Endothelial cell (in vitro differentiated cells): ENCODE measurements around the gene LZTR1. TPM values are rescaled to one million over a fixed set of nuclear protein-coding genes. Genes with fewer than 3 reads are reported as not detected.

ENCODE experiments used
- DNase-seq: peaks from one replicate; pipeline ENCODE4 v3.0.0; 2021; ENCODE audit warnings: low spot score
- H3K27ac Mint-ChIP-seq: one replicate; pipeline ENCODE4 v1.8.0; 2021; ENCODE audit warnings: mixed read lengths, inconsistent platforms; ENCODE audit not compliant: unreplicated experiment
- H3K27me3 Mint-ChIP-seq: one replicate; pipeline ENCODE4 v1.8.0; 2021; ENCODE audit warnings: mild to moderate bottlenecking, moderate library complexity, mixed read lengths, inconsistent platforms; ENCODE audit not compliant: unreplicated experiment
- H3K36me3 Mint-ChIP-seq: one replicate; pipeline ENCODE4 v1.8.0; 2021; ENCODE audit warnings: mild to moderate bottlenecking, low read depth, mixed read lengths, inconsistent platforms; ENCODE audit not compliant: unreplicated experiment
- H3K4me1 Mint-ChIP-seq: one replicate; pipeline ENCODE4 v1.8.0; 2021; ENCODE audit warnings: mild to moderate bottlenecking, mixed read lengths, inconsistent platforms; ENCODE audit not compliant: unreplicated experiment
- H3K4me3 Mint-ChIP-seq: one replicate; pipeline ENCODE4 v1.8.0; 2021; ENCODE audit warnings: mild to moderate bottlenecking, mixed read lengths, inconsistent platforms; ENCODE audit not compliant: unreplicated experiment
- H3K9me3 Mint-ChIP-seq: one replicate; pipeline ENCODE4 v1.8.0; 2021; ENCODE audit warnings: mixed read lengths, inconsistent platforms; ENCODE audit not compliant: unreplicated experiment
- total RNA-seq: library from RNA; stranded (reverse); fragmentation: NEBNext Ultra II Directional; extraction: Animal tissue kit (Norgen Biotek cat#: 25700); gene quantifications from one replicate; pipeline ENCODE4 v1.2.1, GENCODE V29; 2021; ENCODE audit not compliant: unreplicated experiment
- TF ChIP-seq, protein P1 (sequence below): fragments of 200-600 bp; sonication (generic); IDR thresholded peaks from one replicate; pipeline ENCODE4 v1.5.0; 2021; ENCODE audit warnings: antibody characterized with exemption; ENCODE audit not compliant: unreplicated experiment

LZTR1 gene
- total RNA-seq, 1 donor from 2014 or later: 113 TPM

DNA sequence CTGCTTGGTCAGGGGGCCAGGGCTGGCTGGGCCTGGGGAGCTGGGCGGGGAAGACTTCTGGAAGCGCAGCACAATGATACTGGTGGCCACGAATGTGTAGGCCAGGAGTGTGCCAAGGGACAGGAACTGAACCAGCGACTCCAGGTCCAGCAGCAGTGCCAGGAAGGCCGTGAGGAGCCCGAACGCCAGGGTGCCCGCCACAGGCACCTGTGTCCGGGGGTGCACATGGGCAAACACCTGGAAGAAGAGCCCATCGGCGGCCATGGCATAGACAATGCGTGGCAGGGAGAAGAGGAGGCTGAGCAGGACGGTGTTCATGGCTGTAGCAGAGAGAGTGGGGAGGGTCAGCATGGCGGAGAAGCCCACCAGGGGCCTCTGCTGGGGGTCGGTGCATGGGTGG lies 47.9 kb downstream of the LZTR1 start:
- Mint-ChIP-seq H3K9me3 (no peaks in the 10 kb centered on the region), H3K27me3 (peaks cover 11% of the 10 kb centered on the region), H3K4me1 (peaks cover 3% of the 10 kb centered on the region), H3K4me3 (no peak overlapping the region), H3K27ac (no peak overlapping the region), H3K36me3 (no peaks in the 10 kb centered on the region)
- TF ChIP-seq, protein P1, sequence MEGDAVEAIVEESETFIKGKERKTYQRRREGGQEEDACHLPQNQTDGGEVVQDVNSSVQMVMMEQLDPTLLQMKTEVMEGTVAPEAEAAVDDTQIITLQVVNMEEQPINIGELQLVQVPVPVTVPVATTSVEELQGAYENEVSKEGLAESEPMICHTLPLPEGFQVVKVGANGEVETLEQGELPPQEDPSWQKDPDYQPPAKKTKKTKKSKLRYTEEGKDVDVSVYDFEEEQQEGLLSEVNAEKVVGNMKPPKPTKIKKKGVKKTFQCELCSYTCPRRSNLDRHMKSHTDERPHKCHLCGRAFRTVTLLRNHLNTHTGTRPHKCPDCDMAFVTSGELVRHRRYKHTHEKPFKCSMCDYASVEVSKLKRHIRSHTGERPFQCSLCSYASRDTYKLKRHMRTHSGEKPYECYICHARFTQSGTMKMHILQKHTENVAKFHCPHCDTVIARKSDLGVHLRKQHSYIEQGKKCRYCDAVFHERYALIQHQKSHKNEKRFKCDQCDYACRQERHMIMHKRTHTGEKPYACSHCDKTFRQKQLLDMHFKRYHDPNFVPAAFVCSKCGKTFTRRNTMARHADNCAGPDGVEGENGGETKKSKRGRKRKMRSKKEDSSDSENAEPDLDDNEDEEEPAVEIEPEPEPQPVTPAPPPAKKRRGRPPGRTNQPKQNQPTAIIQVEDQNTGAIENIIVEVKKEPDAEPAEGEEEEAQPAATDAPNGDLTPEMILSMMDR: no peak
- no peak for DNase-seq

DNA sequence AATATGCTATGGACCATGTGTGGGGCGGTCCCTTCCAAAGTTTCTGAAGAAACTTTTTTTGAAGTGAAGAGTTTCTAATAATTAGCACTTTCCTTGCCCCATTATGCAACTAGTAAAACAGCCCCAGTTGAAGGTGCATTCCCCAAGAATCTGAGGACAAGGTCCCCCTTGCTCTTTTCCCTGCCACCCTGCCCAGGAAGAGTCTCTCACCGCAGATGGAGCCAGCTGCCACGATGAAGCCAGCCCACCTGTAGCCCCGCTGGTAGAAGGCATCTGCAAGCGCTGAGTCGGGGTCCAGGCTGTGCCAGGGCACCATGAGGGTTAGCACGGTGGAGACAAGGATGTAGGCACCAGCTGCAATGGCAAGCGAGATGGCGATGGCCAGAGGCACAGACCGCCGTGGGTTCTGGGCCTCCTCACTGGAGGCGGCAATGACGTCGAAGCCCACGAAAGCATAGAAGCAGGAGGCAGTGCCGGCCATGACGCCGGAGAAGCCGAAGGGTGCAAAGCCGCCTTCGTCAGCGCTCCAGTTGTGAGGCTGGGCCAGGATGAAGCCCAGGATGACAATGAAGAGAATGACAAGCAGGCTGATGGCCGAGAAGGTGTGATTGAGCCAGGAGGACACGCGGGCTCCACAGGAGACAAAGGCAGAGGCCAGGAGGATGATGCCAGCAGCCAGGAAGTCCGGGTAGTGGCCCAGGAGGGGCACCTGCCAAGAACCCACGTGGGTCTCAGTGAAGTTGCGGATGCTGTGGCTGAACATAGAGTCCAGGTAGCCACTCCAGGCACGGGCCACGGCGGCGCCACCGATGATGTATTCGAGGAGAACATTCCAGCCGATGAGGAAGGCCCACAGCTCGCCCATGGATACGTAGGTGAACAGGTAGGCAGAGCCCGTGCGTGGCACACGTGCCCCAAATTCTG lies 48.8 kb downstream of the LZTR1 start:
- peak overlapping the region; percentile 25 for H3K4me3 Mint-ChIP-seq

DNA sequence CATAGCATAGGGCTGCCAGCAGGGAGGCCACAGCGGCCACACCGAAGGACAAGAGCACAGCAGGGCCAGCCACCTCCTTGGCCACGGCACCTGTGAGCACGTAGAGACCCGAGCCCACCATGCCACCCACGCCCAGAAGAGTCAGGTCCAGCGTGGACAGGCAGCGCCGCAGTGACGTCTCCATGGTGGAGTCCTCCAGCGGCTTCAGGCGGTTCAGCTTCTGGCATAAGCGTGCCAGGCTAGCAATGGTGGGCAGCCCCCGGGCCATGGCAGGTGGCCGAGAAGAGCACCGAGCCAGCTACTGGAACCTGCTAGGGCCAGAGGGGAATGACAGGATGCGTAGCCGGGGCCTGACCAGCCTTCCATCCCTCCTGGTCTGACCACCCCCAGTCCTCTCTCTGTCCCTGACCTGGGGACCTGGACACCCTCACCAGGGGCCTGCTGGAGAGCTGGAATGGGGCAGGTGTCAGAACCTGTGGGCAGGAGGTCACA lies 49.5 kb downstream of the LZTR1 start:
- H3K9me3 Mint-ChIP-seq: no peaks in the 10 kb centered on the region
- no peak for DNase-seq
- no peaks in the 10 kb centered on the region for H3K4me1 Mint-ChIP-seq
- H3K4me3 Mint-ChIP-seq: no peak overlapping the region
- H3K36me3 Mint-ChIP-seq: no peaks in the 10 kb centered on the region
- TF ChIP-seq, protein P1: no peak
- peaks cover 11% of the 10 kb centered on the region for H3K27me3 Mint-ChIP-seq
- H3K27ac Mint-ChIP-seq: no peak overlapping the region

More for the DNA sequence above, 48.8 kb downstream of the LZTR1 start:
- Mint-ChIP-seq H3K27me3 (peaks cover 11% of the 10 kb centered on the region), H3K27ac (no peak overlapping the region), H3K36me3 (no peaks in the 10 kb centered on the region), H3K9me3 (no peaks in the 10 kb centered on the region), H3K4me1 (no peaks in the 10 kb centered on the region)
- TF ChIP-seq, protein P1: no peak
- DNase-seq: no peak

DNA sequence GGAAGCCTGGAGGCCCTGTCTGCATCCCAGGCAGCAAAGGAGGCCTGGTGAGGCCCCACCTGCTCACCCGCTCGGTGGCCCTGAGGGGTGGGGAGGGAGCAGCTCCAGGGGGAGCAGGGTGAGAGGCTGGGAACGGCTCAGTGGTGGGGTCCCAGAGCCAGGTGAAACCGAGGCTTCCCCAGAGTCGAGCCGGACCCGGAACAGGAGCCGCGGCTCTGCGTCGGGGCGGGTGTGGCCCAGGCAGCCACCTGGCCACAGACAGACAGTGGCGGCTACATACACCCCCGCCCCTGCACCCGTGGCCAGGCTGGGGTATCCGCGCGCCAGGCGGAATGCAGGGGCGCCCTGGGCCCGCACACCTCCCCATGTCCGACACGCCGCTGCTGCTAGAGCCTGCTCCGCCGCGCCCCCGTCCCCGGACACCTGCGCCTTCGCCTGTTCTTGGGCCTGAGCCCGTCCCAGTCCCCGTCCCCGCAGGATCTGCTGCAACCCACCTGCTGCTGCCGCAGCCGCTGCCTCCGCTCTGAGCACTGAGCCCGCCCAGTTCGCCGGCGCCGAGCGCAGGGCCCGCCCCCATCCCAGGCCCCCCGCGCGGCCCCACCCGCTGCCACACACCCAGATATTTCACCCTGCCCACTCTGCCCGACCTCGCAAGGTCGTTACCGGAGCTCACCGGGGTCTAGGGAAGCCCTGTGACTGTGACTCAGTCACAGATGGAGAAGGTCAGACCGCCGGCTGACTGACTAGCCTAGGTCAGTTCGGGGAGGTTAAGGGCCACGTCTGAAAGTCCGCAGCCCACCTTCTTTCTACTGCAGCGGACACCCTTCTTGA lies 50.2 kb downstream of the LZTR1 start, which contains the start of gene SLC7A4:
SLC7A4 (minus strand) TSS at position 525 of the 831 bp plus-strand sequence. CDS start 749 bp downstream, outside the sequence.
- H3K9me3 Mint-ChIP-seq: no peaks in the 10 kb centered on the region
- no peak within 1 kb of the TSS for H3K27ac Mint-ChIP-seq
- TF ChIP-seq, protein P1: no peak
- no peaks in the 10 kb centered on the region for H3K4me1 Mint-ChIP-seq
- H3K36me3 Mint-ChIP-seq: no peaks in the 10 kb centered on the region
- no peak within 1 kb of the TSS for H3K4me3 Mint-ChIP-seq
- DNase-seq: no peak
- peaks cover 11% of the 10 kb centered on the region for H3K27me3 Mint-ChIP-seq
